ENCODE data around the gene ARHGAP6. TPM values are rescaled to one million over a fixed set of nuclear protein-coding genes. Genes with fewer than 3 reads are reported as not detected.
"Not testable (repeated sequence)": the region's sequence is repeated elsewhere in the genome, so short reads cannot be mapped to it uniquely, and the experiment has no call there.

The ARHGAP6 gene
- total and polyA plus RNA-seq, 11 donors = 2.1 to 6.6 (median 2.5) TPM

- WGBS, 4 donors = 78 to 80% (median 79%) methylated on average over 4 of the region's 4 CpGs
- intact Hi-C loops (cut with DNase I) = no loop called here
- Histone ChIP-seq H3K36me3 (no peaks in the 10 kb centered on the region), H3K4me3 (no peak overlapping the region), H3K4me1 (no peaks in the 10 kb centered on the region), H3K27ac (peak overlapping the region in 1 of 12 donors; percentile 58), H3K27me3 (no peaks in the 10 kb centered on the region), H3K9me3 (peaks cover 0 to 11% (median 0%) of the 10 kb centered on the region in 12 donors)
- DNase-seq (peak in 1 of 5 donors; percentile 7), ATAC-seq (peak in 3 of 4 donors; percentile 39 to 56 (median 50))
- TF ChIP-seq POLR2A (IDR thresholded peaks at IDR 0.05) = no peak
- TF ChIP-seq CTCF (IDR thresholded peaks at IDR 0.05) = no peak
Measured at GRCh38 chrX:11363069-11363594, 302.6 kb downstream of the ARHGAP6 start.

GRCh38 chrX:11361666-11362065 is 304.1 kb downstream of the ARHGAP6 start:
- H3K27ac ChIP-seq; intact Hi-C loops (cut with DNase I); ATAC-seq; H3K36me3 ChIP-seq; H3K4me1 ChIP-seq; DNase-seq; H3K27me3 ChIP-seq; H3K4me3 ChIP-seq: not testable (repeated sequence)
- H3K9me3 ChIP-seq = peaks cover 0 to 11% (median 0%) of the 10 kb centered on the region in 12 donors
- 80 to 98% (median 88%) methylated on average over 3 of the region's 3 CpGs for WGBS, 4 donors

- ATAC-seq, H3K4me3 ChIP-seq: not testable (repeated sequence)
- 54 to 67% (median 60%) methylated on average over 2 of the region's 2 CpGs for WGBS, 4 donors
Measured at GRCh38 chrX:11355944-11356343, 309.8 kb downstream of the ARHGAP6 start.

GRCh38 chrX:11355259-11355909 is 310.3 kb downstream of the ARHGAP6 start:
- DNase-seq = no peak
- ATAC-seq = no peak
- H3K4me1 ChIP-seq = peaks cover 0 to 21% (median 0%) of the 10 kb centered on the region in 12 donors
- H3K27me3 ChIP-seq = no peaks in the 10 kb centered on the region
- TF ChIP-seq CTCF (IDR thresholded peaks at IDR 0.05) (no peak), POLR2A (IDR thresholded peaks at IDR 0.05) (no peak)
- H3K36me3 ChIP-seq = no peaks in the 10 kb centered on the region
- 82 to 92% (median 88%) methylated on average over 4 of the region's 4 CpGs for WGBS, 4 donors
- H3K4me3 ChIP-seq = no peak overlapping the region
- no peaks in the 10 kb centered on the region for H3K9me3 ChIP-seq
- H3K27ac ChIP-seq = no peak overlapping the region
- intact Hi-C loops (cut with DNase I) = no loop called here

More at GRCh38 chrX:11355944-11356343, 309.8 kb downstream of the ARHGAP6 start:
- H3K27ac ChIP-seq; H3K9me3 ChIP-seq; intact Hi-C loops (cut with DNase I); DNase-seq; H3K36me3 ChIP-seq; H3K27me3 ChIP-seq: not testable (repeated sequence)
- peaks cover 0 to 17% (median 0%) of the 10 kb centered on the region in 12 donors for H3K4me1 ChIP-seq

GRCh38 chrX:11352296-11352741 is 313.4 kb downstream of the ARHGAP6 start:
- WGBS, 4 donors = 72 to 85% (median 77%) methylated on average over 1 of the region's 1 CpG
- TF ChIP-seq POLR2A (IDR thresholded peaks at IDR 0.05) (no peak), CTCF (IDR thresholded peaks at IDR 0.05) (no peak)
- Histone ChIP-seq H3K27me3 (no peaks in the 10 kb centered on the region), H3K4me3 (no peak overlapping the region), H3K9me3 (no peaks in the 10 kb centered on the region), H3K27ac (peak overlapping the region in 9 of 12 donors; percentile 4 to 86 (median 69)), H3K36me3 (no peaks in the 10 kb centered on the region), H3K4me1 (peaks cover 0 to 23% (median 0%) of the 10 kb centered on the region in 12 donors)
- ATAC-seq = no peak
- intact Hi-C loops (cut with DNase I) = no loop called here
- no peak for DNase-seq

Data from heart left ventricle (tissue), 16 donors.